ENCODE results near the gene METTL3. TPM values are rescaled to one million over a fixed set of nuclear protein-coding genes. Genes with fewer than 3 reads are reported as not detected.

Gene METTL3
- total and polyA plus RNA-seq, 2 donors (not counting 1 experiment from before 2014, with no cell fraction given): 39.2 to 59.9 TPM

DNA sequence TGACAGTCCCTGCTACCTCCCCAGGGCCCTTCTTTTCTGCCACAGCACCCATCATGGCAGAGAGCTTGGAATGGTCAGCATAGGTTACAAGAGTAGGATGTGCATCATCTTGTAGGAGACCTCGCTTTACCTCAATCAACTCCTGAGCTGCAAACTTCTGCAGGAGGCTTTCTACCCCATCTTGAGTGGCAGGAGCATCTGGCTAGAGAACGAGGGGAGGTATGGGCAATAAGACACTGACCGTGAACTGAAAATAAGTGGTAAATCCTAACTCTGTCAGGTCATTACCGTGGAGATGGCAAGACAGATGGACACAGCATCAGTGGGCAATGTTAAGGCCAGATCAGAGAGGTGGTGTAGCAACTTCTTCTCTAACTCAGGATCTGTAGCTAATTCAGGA lies 7.8 kb downstream of the METTL3 start:
- H4K20me1 ChIP-seq (ENCODE audit: control insufficient read depth, extremely low read depth, insufficient read depth, low read length): no peaks in the 10 kb centered on the region
- H3K79me2 ChIP-seq (ENCODE audit: control insufficient read depth, insufficient read depth, low read length): peaks cover 26% of the 10 kb centered on the region
- no peak overlapping the region for H3K4me2 ChIP-seq (ENCODE audit: extremely low read depth, insufficient read depth, low read length)
- H3K9ac ChIP-seq (ENCODE audit: insufficient read depth, low read length): no peak overlapping the region
- no peaks in the 10 kb centered on the region for H3K27me3 ChIP-seq (ENCODE audit: control insufficient read depth, insufficient read depth, low read length)
- no peak for DNase-seq (ENCODE audit: low read depth in 2 of 2)
- H3K4me3 ChIP-seq (replicated peaks in 1 of 4; ENCODE audit: control extremely low read depth in 1 of 4, insufficient read depth in 1 of 4, low read depth in 3 of 4, low read length in 4 of 4): no peak overlapping the region
- no peak overlapping the region for H3K27ac ChIP-seq (ENCODE audit: insufficient read depth, low read length)
- TF ChIP-seq, protein P1, sequence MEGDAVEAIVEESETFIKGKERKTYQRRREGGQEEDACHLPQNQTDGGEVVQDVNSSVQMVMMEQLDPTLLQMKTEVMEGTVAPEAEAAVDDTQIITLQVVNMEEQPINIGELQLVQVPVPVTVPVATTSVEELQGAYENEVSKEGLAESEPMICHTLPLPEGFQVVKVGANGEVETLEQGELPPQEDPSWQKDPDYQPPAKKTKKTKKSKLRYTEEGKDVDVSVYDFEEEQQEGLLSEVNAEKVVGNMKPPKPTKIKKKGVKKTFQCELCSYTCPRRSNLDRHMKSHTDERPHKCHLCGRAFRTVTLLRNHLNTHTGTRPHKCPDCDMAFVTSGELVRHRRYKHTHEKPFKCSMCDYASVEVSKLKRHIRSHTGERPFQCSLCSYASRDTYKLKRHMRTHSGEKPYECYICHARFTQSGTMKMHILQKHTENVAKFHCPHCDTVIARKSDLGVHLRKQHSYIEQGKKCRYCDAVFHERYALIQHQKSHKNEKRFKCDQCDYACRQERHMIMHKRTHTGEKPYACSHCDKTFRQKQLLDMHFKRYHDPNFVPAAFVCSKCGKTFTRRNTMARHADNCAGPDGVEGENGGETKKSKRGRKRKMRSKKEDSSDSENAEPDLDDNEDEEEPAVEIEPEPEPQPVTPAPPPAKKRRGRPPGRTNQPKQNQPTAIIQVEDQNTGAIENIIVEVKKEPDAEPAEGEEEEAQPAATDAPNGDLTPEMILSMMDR (conservative IDR thresholded peaks at IDR 0.05 in 1 of 2, IDR thresholded peaks at IDR 0.05 in 1 of 2; ENCODE audit: low read depth in 1 of 2, low read length in 2 of 2): no peak
- no peak for TF ChIP-seq EZH2 (IDR thresholded peaks at IDR 0.05; ENCODE audit: low read length, missing control alignments)
- H3K4me1 ChIP-seq (ENCODE audit: control insufficient read depth, extremely low read depth, insufficient read depth, low read length): no peaks in the 10 kb centered on the region
- no peak overlapping the region for H2AFZ ChIP-seq (ENCODE audit: low read length)
- peaks cover 18% of the 10 kb centered on the region for H3K36me3 ChIP-seq (ENCODE audit: control insufficient read depth, insufficient read depth, low read length)
- H3K9me3 ChIP-seq (ENCODE audit: control insufficient read depth, insufficient read depth, low read depth, low read length): no peaks in the 10 kb centered on the region

DNA sequence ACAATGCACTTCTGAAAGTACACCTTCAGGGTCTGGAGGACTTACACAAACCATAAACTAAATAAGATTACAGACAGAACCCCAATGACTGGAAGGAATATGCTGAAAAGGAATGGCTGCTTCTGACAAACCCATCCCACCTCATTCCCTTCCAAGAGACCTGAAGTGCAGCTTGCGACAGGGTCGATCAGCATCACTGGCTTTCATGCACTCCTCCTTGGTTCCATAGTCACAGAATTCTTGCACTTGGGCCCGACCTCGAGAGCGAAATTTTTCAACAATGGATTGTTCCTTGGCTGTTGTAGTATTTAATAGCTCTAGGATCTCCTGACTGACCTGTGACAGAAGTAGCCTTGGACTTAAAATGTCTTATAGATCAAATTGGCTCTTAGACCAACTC lies 9.6 kb downstream of the METTL3 start:
- Histone ChIP-seq H3K36me3 (ENCODE audit: control insufficient read depth, insufficient read depth, low read length) (peaks cover 18% of the 10 kb centered on the region), H4K20me1 (ENCODE audit: control insufficient read depth, extremely low read depth, insufficient read depth, low read length) (no peaks in the 10 kb centered on the region), H3K4me3 (replicated peaks in 1 of 4; ENCODE audit: control extremely low read depth in 1 of 4, insufficient read depth in 1 of 4, low read depth in 3 of 4, low read length in 4 of 4) (no peak overlapping the region), H2AFZ (ENCODE audit: low read length) (no peak overlapping the region), H3K27me3 (ENCODE audit: control insufficient read depth, insufficient read depth, low read length) (no peaks in the 10 kb centered on the region), H3K27ac (ENCODE audit: insufficient read depth, low read length) (no peak overlapping the region), H3K9ac (ENCODE audit: insufficient read depth, low read length) (no peak overlapping the region), H3K4me2 (ENCODE audit: extremely low read depth, insufficient read depth, low read length) (no peak overlapping the region), H3K4me1 (ENCODE audit: control insufficient read depth, extremely low read depth, insufficient read depth, low read length) (no peaks in the 10 kb centered on the region), H3K79me2 (ENCODE audit: control insufficient read depth, insufficient read depth, low read length) (peaks cover 11% of the 10 kb centered on the region), H3K9me3 (ENCODE audit: control insufficient read depth, insufficient read depth, low read depth, low read length) (no peaks in the 10 kb centered on the region)
- no peak for DNase-seq (ENCODE audit: low read depth in 2 of 2)
- TF ChIP-seq, protein P1 (conservative IDR thresholded peaks at IDR 0.05 in 1 of 2, IDR thresholded peaks at IDR 0.05 in 1 of 2; ENCODE audit: low read depth in 1 of 2, low read length in 2 of 2): no peak
- no peak for TF ChIP-seq EZH2 (IDR thresholded peaks at IDR 0.05; ENCODE audit: low read length, missing control alignments)

DNA sequence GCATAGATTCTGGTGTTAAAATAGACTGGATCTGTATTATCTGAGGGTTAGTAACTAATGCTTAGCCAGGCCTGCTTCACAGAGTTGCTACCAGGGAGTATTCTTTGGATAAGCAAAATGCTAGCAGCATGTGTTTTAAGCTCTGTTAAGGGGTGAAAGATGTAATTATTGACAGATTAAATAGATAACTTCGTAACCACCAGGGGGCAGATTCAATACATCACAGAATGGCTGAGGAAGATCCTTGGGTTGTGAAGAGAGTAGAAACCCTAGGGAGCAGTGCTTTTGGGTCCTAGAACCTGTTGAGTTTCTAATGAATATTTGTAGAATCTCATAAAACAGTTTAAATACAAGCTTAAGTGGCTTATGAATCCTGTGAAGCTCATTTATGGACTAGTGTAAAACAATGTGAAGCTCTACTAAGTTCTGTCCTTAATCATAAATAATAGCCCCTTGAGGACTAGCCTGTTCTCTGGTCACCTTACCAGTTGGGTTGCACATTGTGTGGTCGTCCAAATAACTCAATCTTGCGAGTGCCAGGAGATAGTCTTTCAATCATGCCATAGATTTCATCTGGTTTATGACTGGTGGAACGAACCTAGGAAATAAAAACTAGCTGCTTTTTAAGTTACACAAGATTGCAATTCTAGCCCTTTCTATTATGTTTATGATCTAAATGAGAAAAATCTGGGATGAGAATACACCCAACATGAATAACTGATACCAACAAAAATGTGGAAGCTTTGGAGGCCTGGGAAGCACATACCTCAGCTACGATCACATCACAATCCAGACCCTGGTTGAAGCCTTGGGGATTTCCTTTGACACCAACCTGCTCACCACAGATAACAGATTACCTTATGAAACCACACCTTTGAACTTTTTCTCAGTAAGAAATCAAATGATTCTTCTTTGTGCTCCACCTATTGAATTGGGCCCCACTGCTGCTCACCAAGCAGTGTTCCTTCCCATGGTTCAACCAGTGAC lies 12.3 kb downstream of the METTL3 start:
- Histone ChIP-seq H4K20me1 (ENCODE audit: control insufficient read depth, extremely low read depth, insufficient read depth, low read length) (no peaks in the 10 kb centered on the region), H3K9me3 (ENCODE audit: control insufficient read depth, insufficient read depth, low read depth, low read length) (no peaks in the 10 kb centered on the region), H3K36me3 (ENCODE audit: control insufficient read depth, insufficient read depth, low read length) (peaks cover 23% of the 10 kb centered on the region), H3K4me1 (ENCODE audit: control insufficient read depth, extremely low read depth, insufficient read depth, low read length) (no peaks in the 10 kb centered on the region), H3K4me2 (ENCODE audit: extremely low read depth, insufficient read depth, low read length) (no peak overlapping the region), H3K27ac (ENCODE audit: insufficient read depth, low read length) (peak overlapping the region; percentile 32), H3K79me2 (ENCODE audit: control insufficient read depth, insufficient read depth, low read length) (peaks cover 6% of the 10 kb centered on the region), H3K4me3 (replicated peaks in 1 of 4; ENCODE audit: control extremely low read depth in 1 of 4, insufficient read depth in 1 of 4, low read depth in 3 of 4, low read length in 4 of 4) (no peak overlapping the region), H3K27me3 (ENCODE audit: control insufficient read depth, insufficient read depth, low read length) (no peaks in the 10 kb centered on the region), H3K9ac (ENCODE audit: insufficient read depth, low read length) (no peak overlapping the region), H2AFZ (ENCODE audit: low read length) (no peak overlapping the region)
- TF ChIP-seq EZH2 (IDR thresholded peaks at IDR 0.05; ENCODE audit: low read length, missing control alignments): no peak
- TF ChIP-seq, protein P1 (conservative IDR thresholded peaks at IDR 0.05 in 1 of 2, IDR thresholded peaks at IDR 0.05 in 1 of 2; ENCODE audit: low read depth in 1 of 2, low read length in 2 of 2): peak; percentile 41 to 57
- peak; percentile 28 to 65 for DNase-seq (ENCODE audit: low read depth in 2 of 2)
